Cardiac muscle cell (in vitro differentiated cells and primary cell): ENCODE data around the gene CHST10. TPM values are rescaled to one million over a fixed set of nuclear protein-coding genes. Genes with fewer than 3 reads are reported as not detected.
"Not testable (repeated sequence)": the region's sequence is repeated elsewhere in the genome, so short reads cannot be mapped to it uniquely, and the experiment has no call there.

Experiments
- DNase-seq, 2 donors: peaks; one replicate each; pipeline versions ENCODE4 v3.0.0 to v3.0.0-alpha.2; 2010 to 2017; ENCODE audit warnings: low read depth in 1 of 2, low spot score in 1 of 2
- H3K27ac ChIP-seq: fragments of 200-600 bp; sonication (generic); 2 replicates; pipeline ENCODE4 v1.5.1; 2016
- H3K27me3 ChIP-seq: fragments of 200-600 bp; sonication (generic); 2 replicates; pipeline ENCODE4 v1.6.0; 2016; ENCODE audit warnings: control low read depth
- H3K36me3 ChIP-seq: fragments of 200-600 bp; sonication (generic); 2 replicates; pipeline ENCODE4 v1.5.1; 2016; ENCODE audit warnings: control low read depth
- H3K4me1 ChIP-seq: fragments of 200-600 bp; sonication (generic); 2 replicates; pipeline ENCODE4 v1.8.1; 2017; ENCODE audit warnings: low read depth, mild to moderate bottlenecking, mixed run types
- H3K4me3 ChIP-seq: fragments of 200-600 bp; sonication (generic); 2 replicates; pipeline ENCODE4 v1.5.1; 2016; ENCODE audit warnings: mild to moderate bottlenecking
- H3K9me3 ChIP-seq: fragments of 200-600 bp; sonication (generic); 2 replicates; pipeline ENCODE4 v1.5.1; 2017; ENCODE audit warnings: low read depth, mild to moderate bottlenecking, control low read depth
- CTCF ChIP-seq: IDR thresholded peaks from 2 replicates; pipeline ENCODE4 v1.5.1; 2012; ENCODE audit warnings: low read depth, mild to moderate bottlenecking, low read length
- polyA plus RNA-seq: library from polyadenylated mRNA; unstranded; fragments of >200 nt; fragmentation: Nextera tagmentation; extraction: Ambion mirVana; gene quantifications from 2 replicates; pipeline ENCODE4 v1.2.1, GENCODE V29; 2016
- total RNA-seq: library from RNA; depleted of rRNA; stranded (reverse); fragments of >200 nt; gene quantifications from 2 replicates; pipeline ENCODE4 v1.2.3, GENCODE V29; 2016

CHST10 gene
- total RNA-seq (21.6 and 22.2 TPM in 2 replicates), polyA plus RNA-seq (21.0 and 30.0 TPM in 2 replicates)

GRCh38 chr2:100416935-100417710, at the start of gene CHST10:
Gene CHST10, minus strand, starts transcription at chr2:100417668. Its CDS starts 10,993 bp downstream, at chr2:100406675.
- H3K4me3 ChIP-seq = peak within 1 kb of the TSS; percentile 78
- DNase-seq = peak; percentile 67 to 89
- H3K4me1 ChIP-seq = peaks cover 16% of the 10 kb centered on the region
- no peaks in the 10 kb centered on the region for H3K9me3 ChIP-seq
- peak within 1 kb of the TSS; percentile 92 for H3K27ac ChIP-seq
- no peak for TF ChIP-seq CTCF
- no peaks in the 10 kb centered on the region for H3K36me3 ChIP-seq
- H3K27me3 ChIP-seq = no peaks in the 10 kb centered on the region

- no peak for TF ChIP-seq CTCF
- no peak overlapping the region for H3K4me3 ChIP-seq
- H3K36me3 ChIP-seq = no peaks in the 10 kb centered on the region
- H3K4me1 ChIP-seq = no peaks in the 10 kb centered on the region
- no peaks in the 10 kb centered on the region for H3K27me3 ChIP-seq
- no peak for DNase-seq
- H3K27ac ChIP-seq = no peak overlapping the region
- no peaks in the 10 kb centered on the region for H3K9me3 ChIP-seq
Observed at GRCh38 chr2:100460904-100461530, 43.5 kb upstream of the CHST10 start.

- DNase-seq, H3K9me3 ChIP-seq, H3K36me3 ChIP-seq, H3K27ac ChIP-seq, H3K27me3 ChIP-seq, H3K4me1 ChIP-seq, H3K4me3 ChIP-seq: not testable (repeated sequence)
Observed at GRCh38 chr2:100456357-100456756, 38.9 kb upstream of the CHST10 start.

GRCh38 chr2:100453853-100454252, 36.4 kb upstream of the CHST10 start:
- Histone ChIP-seq H3K27ac (no peak overlapping the region), H3K4me3 (no peak overlapping the region), H3K9me3 (no peaks in the 10 kb centered on the region), H3K4me1 (no peaks in the 10 kb centered on the region), H3K27me3 (no peaks in the 10 kb centered on the region), H3K36me3 (no peaks in the 10 kb centered on the region)
- no peak for DNase-seq
- TF ChIP-seq CTCF = no peak

- no peak for TF ChIP-seq CTCF
- Histone ChIP-seq H3K36me3 (no peaks in the 10 kb centered on the region), H3K9me3 (no peaks in the 10 kb centered on the region), H3K4me1 (no peaks in the 10 kb centered on the region), H3K27me3 (no peaks in the 10 kb centered on the region), H3K27ac (no peak overlapping the region), H3K4me3 (no peak overlapping the region)
- no peak for DNase-seq
Observed at GRCh38 chr2:100451734-100452133, 34.3 kb upstream of the CHST10 start.

- H3K4me3 ChIP-seq = no peak overlapping the region
Observed at GRCh38 chr2:100451092-100451491, 33.6 kb upstream of the CHST10 start.

More at GRCh38 chr2:100451092-100451491, 33.6 kb upstream of the CHST10 start:
- Histone ChIP-seq H3K9me3 (no peaks in the 10 kb centered on the region), H3K36me3 (no peaks in the 10 kb centered on the region), H3K4me1 (no peaks in the 10 kb centered on the region), H3K27me3 (no peaks in the 10 kb centered on the region), H3K27ac (no peak overlapping the region)
- TF ChIP-seq CTCF = no peak
- no peak for DNase-seq
